HepG2 (cell line): Measurements from ENCODE around the gene TPX2. TPM values are rescaled to one million over a fixed set of nuclear protein-coding genes. Genes with fewer than 3 reads are reported as not detected.

ENCODE experiments used
- ATRX ChIP-seq: sonication (generic); formaldehyde crosslinking; IDR thresholded peaks from 2 replicates; pipeline ENCODE4 v1.4.0; 2020; ENCODE audit warnings: missing genetic modification reagents, borderline replicate concordance
- BATF2 ChIP-seq: sonication (generic); formaldehyde crosslinking; IDR thresholded peaks from 2 replicates; pipeline ENCODE4 v1.8.0; 2022; ENCODE audit warnings: mild to moderate bottlenecking, missing genetic modification reagents, moderate library complexity
- BRF2 ChIP-seq: sonication (generic); formaldehyde crosslinking; IDR thresholded peaks from 2 replicates; pipeline ENCODE4 v1.8.1; 2022; ENCODE audit warnings: mild to moderate bottlenecking, missing genetic modification reagents
- CERS6 ChIP-seq: sonication (generic); formaldehyde crosslinking; IDR thresholded peaks from 2 replicates; pipeline ENCODE4 v1.5.0; 2020; ENCODE audit warnings: missing genetic modification reagents
- HNRNPL ChIP-seq: fragments of 200-400 bp; formaldehyde crosslinking; IDR thresholded peaks from 2 replicates; pipeline ENCODE4 v1.6.1; 2017; ENCODE audit warnings: mild to moderate bottlenecking, low read depth, low read length
- KAT2B ChIP-seq: fragments of 150-350 bp; IDR thresholded peaks from 2 replicates; pipeline ENCODE4 v1.6.1; 2014; ENCODE audit warnings: low read depth, low read length, borderline replicate concordance
- KIAA2018 ChIP-seq: sonication (generic); formaldehyde crosslinking; IDR thresholded peaks from 2 replicates; pipeline ENCODE4 v1.5.0; 2020; ENCODE audit warnings: mild to moderate bottlenecking, missing genetic modification reagents, borderline replicate concordance
- MED1 ChIP-seq: sonication (generic); formaldehyde crosslinking; IDR thresholded peaks from 2 replicates; pipeline ENCODE4 v1.4.0; 2020; ENCODE audit warnings: missing genetic modification reagents
- NR1H2 ChIP-seq: sonication (generic); formaldehyde crosslinking; IDR thresholded peaks from 2 replicates; pipeline ENCODE4 v1.8.1; 2022; ENCODE audit warnings: low read depth, missing genetic modification reagents, borderline replicate concordance
- THYN1 ChIP-seq: sonication (generic); formaldehyde crosslinking; IDR thresholded peaks from 2 replicates; pipeline ENCODE4 v1.8.1; 2023; ENCODE audit warnings: low read depth, mild to moderate bottlenecking, moderate library complexity, missing genetic modification reagents, borderline replicate concordance
- ZNF24 ChIP-seq: fragments of 450-650 bp; IDR thresholded peaks from 2 replicates; pipeline ENCODE4 v1.6.1; 2017; ENCODE audit warnings: antibody characterized with exemption, mild to moderate bottlenecking
- ZNF556 ChIP-seq: sonication (generic); formaldehyde crosslinking; IDR thresholded peaks from 2 replicates; pipeline ENCODE4 v1.4.0; 2020; ENCODE audit warnings: mild to moderate bottlenecking, missing genetic modification reagents, borderline replicate concordance
- ZNF569 ChIP-seq: sonication (generic); formaldehyde crosslinking; IDR thresholded peaks from 2 replicates; pipeline ENCODE4 v1.5.0; 2020; ENCODE audit warnings: mild to moderate bottlenecking, missing genetic modification reagents, moderate library complexity, borderline replicate concordance
- ZNF782 ChIP-seq: sonication (generic); formaldehyde crosslinking; IDR thresholded peaks from 2 replicates; pipeline ENCODE4 v1.4.0; 2020; ENCODE audit warnings: missing genetic modification reagents, mild to moderate bottlenecking, borderline replicate concordance
- polyA plus RNA-seq, 8 experiments: library from polyadenylated mRNA; depleted of rRNA in 3 of 8; stranded (reverse) in 7 of 8; unstranded in 1 of 8; fragments of >200 nt; fragmentation: Illumina TruSeq in 4 of 8; extraction: Trizol in 4 of 8; gene quantifications; 2 replicates each; pipeline versions ENCODE4 v1.2.1 to v1.2.3, GENCODE V29; 2011 to 2016; ENCODE audit warnings: low read depth in 4 of 8, missing spikeins in 1 of 8, mixed read lengths in 1 of 8; ENCODE audit not compliant: insufficient read depth in 1 of 8
- total RNA-seq, 5 experiments: library from RNA; depleted of rRNA; stranded (reverse); fragments of >200 nt; fragmentation: Illumina TruSeq; extraction: Trizol; gene quantifications; 2 replicates each; pipeline ENCODE4 v1.2.3, GENCODE V29; 2016; ENCODE audit warnings: low read depth in 1 of 5

TPX2 gene
- total and polyA plus RNA-seq, 2 of the 13 experiments (the other 11 are each of a cell fraction or from before 2014, with no cell fraction given) = 34.3 to 124 TPM

- TF ChIP-seq KIAA2018 (CRISPR knock-in tag) (no peak; the same call in 1 of the 2 replicates), ATRX (CRISPR knock-in tag) (0 out of 2 replicates have a peak, but pooled peaks have one; percentile 14), BRF2 (CRISPR knock-in tag) (peak; percentile 94), ZNF556 (CRISPR knock-in tag) (peak; percentile 25; the same call in 1 of the 2 replicates), ZNF569 (CRISPR knock-in tag) (no peak), BATF2 (CRISPR knock-in tag) (no peak), NR1H2 (CRISPR knock-in tag) (peak; percentile 89), HNRNPL (no peak; the same call in none of the 2 replicates), THYN1 (no peak), CERS6 (CRISPR knock-in tag) (no peak), ZNF24 (peak; percentile 72; the same call in 1 of the 2 replicates), KAT2B (peak; percentile 9; the same call in 1 of the 2 replicates), ZNF782 (CRISPR knock-in tag) (no peak), MED1 (CRISPR knock-in tag) (peak; percentile 99)
Observed at GRCh38 chr20:31719644-31720485, 19.2 kb upstream of the TPX2 start (continued).
